Left renal cortex interstitium (tissue), 4 donors: Measurements from ENCODE around the gene FUT9. TPM values are rescaled to one million over a fixed set of nuclear protein-coding genes. Genes with fewer than 3 reads are reported as not detected.

Source experiments
- DNase-seq, 4 donors: peaks; one replicate each; pipeline ENCODE4 v3.0.0-alpha.2; 2013; ENCODE audit warnings: low read depth in 4 of 4, low spot score in 2 of 4, missing footprints in 1 of 4
- polyA plus RNA-seq, 4 donors: library from polyadenylated mRNA; unstranded; fragments of 120-200 nt; gene quantifications; one replicate each; pipeline ENCODE4 v1.2.1, GENCODE V29; 2013; ENCODE audit not compliant: insufficient read length in 4 of 4

Gene FUT9
- polyA plus RNA-seq, 4 donors: 2.1 to 6.8 (median 4.2) TPM

- no peak for DNase-seq
Measured at GRCh38 chr6:96164802-96165201, 149.0 kb downstream of the FUT9 start.

- DNase-seq: no peak
Measured at GRCh38 chr6:96171112-96171511, 155.3 kb downstream of the FUT9 start.

DNA sequence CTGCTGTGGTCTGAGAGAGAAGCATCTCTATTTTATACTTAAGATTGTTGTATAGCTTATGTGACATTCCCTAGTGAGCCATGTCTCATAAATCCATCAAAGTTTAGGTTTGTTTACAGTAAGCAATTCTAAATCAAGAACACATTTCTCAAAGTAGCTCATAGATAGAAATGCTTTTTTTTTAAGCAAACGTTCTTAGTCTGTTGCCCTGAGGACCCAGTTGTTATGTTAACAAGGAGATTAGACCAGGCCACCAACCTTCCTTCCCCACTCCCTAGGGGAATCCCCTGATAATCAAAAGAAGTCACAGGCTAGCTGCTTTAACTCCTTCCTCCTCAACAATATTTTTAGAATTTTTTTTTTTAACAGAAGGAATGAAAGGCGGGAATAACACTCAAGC lies 169.0 kb downstream of the FUT9 start:
- no peak for DNase-seq

DNA sequence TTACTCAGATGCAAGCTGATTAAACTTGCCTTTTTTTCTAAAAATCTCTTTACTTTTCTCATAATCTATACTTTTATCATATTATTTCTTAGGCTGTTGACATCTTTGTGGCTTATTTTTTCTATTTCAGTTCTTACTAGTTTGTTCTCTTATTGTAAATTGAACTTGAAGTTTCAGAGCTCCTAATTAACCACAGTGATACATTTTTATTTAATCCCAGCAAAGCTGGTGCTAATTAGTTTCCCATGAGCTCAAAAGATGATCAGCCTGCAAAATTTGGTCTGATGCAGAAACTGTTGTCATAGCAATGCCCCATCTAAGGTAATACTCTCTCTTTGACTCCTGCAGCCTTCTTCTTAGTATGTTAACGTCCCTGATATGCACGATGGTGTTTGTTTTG lies 170.3 kb downstream of the FUT9 start:
- DNase-seq: no peak

DNA sequence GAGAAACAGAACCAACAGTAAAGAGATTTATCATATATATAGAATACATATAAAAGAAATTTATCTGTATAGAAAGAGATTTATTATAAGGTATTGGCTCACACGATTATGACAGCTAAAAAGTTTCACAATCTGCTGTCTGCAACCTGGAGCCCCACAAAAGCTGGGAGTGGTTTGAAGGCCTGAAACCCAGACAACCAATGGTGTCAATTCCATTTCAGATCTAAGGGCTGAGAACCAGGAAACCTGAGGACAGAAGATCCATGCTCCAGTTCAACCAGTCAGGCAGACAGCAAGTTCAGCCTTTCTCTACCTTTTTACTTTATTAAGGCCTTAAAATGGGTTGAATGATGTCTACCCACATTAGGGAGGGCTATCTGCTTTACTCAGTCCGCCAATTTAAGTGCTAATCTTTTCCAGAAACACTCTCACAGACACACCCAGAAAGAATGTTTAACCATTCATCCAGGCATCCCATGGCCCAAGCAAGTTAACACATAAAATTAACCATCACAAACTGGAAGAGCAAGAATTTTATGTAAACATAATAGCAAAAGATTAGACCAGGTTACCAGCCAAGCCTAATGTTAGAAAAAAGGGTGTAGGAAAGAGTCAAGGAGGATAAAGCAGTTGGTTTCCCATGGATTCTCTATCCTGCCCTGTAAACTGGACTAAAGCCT lies 170.9 kb downstream of the FUT9 start:
- DNase-seq: no peak

GRCh38 chr6:96194675-96195074 lies 178.9 kb downstream of the FUT9 start:
- no peak for DNase-seq

GRCh38 chr6:96195272-96195671 lies 179.5 kb downstream of the FUT9 start:
- DNase-seq: no peak

- DNase-seq: no peak
Measured at GRCh38 chr6:96196633-96197032, 180.9 kb downstream of the FUT9 start.

- no peak for DNase-seq
Measured at GRCh38 chr6:96197241-96197640, 181.5 kb downstream of the FUT9 start.

GRCh38 chr6:96202571-96202970 lies 186.8 kb downstream of the FUT9 start:
- no peak for DNase-seq

- no peak for DNase-seq
Measured at GRCh38 chr6:96211341-96211740, 195.6 kb downstream of the FUT9 start.

GRCh38 chr6:96212066-96212465 lies 196.3 kb downstream of the FUT9 start:
- no peak for DNase-seq

GRCh38 chr6:96213784-96214183 lies 198.0 kb downstream of the FUT9 start:
- DNase-seq: no peak

GRCh38 chr6:96223695-96224094 lies 207.9 kb downstream of the FUT9 start:
- no peak for DNase-seq

GRCh38 chr6:96227135-96227534 lies 211.4 kb downstream of the FUT9 start:
- DNase-seq: no peak

GRCh38 chr6:96234444-96234843 lies 218.7 kb downstream of the FUT9 start:
- no peak for DNase-seq

GRCh38 chr6:96235927-96236326 lies 220.2 kb downstream of the FUT9 start:
- DNase-seq: no peak

DNA sequence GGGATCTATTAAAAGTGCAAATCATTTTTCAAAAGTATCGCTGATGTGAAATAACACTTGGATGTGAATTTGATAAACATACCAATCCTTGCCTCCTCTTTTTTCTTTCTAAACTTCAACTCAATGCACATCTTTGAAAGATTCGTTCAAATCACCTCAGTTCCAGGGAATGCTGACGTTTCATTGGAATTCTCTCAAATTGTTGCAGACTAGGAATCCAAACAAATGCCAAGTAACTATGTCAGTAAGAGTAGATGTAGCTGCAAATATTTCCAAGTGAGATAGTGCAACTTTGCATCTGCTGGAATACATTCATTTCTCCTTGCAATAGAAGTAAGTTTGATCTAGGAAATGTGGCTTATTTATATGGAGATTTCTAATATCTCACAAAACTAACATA lies 220.7 kb downstream of the FUT9 start:
- no peak for DNase-seq

GRCh38 chr6:96237638-96238347 lies 222.0 kb downstream of the FUT9 start:
- no peak for DNase-seq

DNA sequence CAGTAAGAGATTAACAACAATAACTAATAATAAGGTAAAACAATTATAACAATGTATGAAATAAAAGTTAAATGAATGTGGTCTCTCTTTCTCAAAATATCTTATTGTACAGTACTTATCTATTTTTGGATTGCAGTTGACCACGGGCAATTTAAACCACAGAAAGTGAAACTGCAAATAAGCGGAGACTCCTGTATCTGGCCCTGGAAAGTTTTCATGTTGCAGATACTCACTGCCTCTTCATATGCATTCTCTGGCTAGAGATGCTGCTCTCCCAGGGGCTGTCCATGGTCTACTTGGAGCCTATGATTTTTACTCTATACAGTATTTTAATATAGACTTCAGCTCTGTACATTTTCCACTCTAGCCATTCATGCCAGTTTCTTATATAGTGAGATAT lies 230.8 kb downstream of the FUT9 start:
- DNase-seq: no peak

DNA sequence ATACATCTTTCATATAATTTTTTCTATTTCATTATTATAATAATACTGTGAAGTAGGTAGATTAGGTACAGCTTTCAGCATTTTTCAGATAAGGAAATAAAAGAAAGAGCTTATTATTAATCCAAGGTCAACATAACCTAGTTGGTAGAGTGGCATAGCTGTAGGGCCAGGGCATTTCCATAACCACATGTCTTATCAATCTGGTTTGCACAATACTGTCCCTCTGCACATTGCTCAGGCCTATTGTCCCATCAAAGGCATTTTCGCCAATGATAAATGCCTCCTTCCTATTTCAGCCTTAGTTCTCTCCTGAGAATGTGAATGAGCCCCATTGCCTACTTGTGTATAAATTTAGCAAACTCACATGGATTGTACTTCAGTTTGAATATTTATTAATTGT lies 234.0 kb downstream of the FUT9 start:
- DNase-seq: no peak

GRCh38 chr6:96257751-96258150 lies 242.0 kb downstream of the FUT9 start:
- DNase-seq: no peak
